Choroid plexus epithelial cell (primary cell): ENCODE results near the gene VASH2.

Source experiments
- DNase-seq: peaks from one replicate; pipeline ENCODE4 v3.0.0-alpha.2; 2010; ENCODE audit warnings: low read depth
- H3K4me3 ChIP-seq: 2 replicates; pipeline ENCODE4 v1.5.1; 2011; ENCODE audit warnings: low read depth, mild to moderate bottlenecking, control low read depth, low read length, moderate library complexity
- TF ChIP-seq, protein P1 (sequence below): conservative IDR thresholded peaks from 2 replicates; pipeline ENCODE4 v1.5.1; 2011; ENCODE audit warnings: low read depth, mild to moderate bottlenecking, control low read depth, inconsistent platforms, low read length, moderate library complexity

Gene VASH2

DNA sequence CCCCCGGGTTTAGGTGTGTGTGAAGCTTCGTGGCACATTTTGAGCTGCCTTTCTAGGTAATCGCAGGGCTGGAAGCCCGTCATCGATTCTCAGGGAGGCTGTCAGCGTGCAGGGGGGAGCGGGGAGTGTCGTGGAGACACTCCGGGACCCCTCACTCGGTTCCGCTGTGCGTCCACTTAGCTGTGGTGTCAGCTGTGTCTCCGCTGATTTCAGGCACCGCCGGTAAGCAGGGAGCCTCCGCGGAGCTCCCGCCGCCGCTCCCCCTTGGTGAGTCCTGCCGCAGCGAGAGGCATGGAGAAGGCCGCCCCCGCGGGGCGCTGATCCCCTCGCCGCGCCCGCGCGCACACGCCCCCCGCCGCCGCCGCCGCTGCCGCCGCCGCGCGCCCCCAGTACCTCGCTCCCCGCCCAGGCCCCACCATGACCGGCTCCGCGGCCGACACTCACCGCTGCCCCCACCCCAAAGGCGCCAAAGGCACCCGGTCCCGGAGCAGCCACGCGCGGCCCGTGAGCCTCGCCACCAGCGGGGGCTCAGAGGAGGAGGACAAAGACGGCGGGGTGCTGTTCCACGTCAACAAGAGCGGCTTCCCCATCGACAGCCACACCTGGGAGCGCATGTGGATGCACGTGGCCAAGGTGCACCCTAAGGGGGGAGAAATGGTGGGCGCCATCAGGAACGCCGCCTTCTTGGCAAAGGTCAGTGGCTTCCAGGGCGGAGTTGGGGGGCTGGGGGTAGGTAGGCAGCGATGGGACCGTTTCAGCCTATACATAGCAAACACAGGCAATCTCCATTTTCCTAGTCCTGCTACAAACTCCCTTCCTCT, 995 bp downstream of the VASH2 start:
- TF ChIP-seq, protein P1, sequence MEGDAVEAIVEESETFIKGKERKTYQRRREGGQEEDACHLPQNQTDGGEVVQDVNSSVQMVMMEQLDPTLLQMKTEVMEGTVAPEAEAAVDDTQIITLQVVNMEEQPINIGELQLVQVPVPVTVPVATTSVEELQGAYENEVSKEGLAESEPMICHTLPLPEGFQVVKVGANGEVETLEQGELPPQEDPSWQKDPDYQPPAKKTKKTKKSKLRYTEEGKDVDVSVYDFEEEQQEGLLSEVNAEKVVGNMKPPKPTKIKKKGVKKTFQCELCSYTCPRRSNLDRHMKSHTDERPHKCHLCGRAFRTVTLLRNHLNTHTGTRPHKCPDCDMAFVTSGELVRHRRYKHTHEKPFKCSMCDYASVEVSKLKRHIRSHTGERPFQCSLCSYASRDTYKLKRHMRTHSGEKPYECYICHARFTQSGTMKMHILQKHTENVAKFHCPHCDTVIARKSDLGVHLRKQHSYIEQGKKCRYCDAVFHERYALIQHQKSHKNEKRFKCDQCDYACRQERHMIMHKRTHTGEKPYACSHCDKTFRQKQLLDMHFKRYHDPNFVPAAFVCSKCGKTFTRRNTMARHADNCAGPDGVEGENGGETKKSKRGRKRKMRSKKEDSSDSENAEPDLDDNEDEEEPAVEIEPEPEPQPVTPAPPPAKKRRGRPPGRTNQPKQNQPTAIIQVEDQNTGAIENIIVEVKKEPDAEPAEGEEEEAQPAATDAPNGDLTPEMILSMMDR: no peak
- DNase-seq: no peak

GRCh38 chr1:212951947-212952640, 1.8 kb downstream of the VASH2 start:
- TF ChIP-seq, protein P1: no peak
- no peak overlapping the region for H3K4me3 ChIP-seq
- DNase-seq: no peak

More for the DNA sequence above, 995 bp downstream of the VASH2 start:
- peak overlapping the region; percentile 60 for H3K4me3 ChIP-seq

GRCh38 chr1:212952641-212952976, 2.3 kb downstream of the VASH2 start:
- TF ChIP-seq, protein P1: no peak
- H3K4me3 ChIP-seq: no peak overlapping the region
- DNase-seq: no peak

- TF ChIP-seq, protein P1: no peak
- H3K4me3 ChIP-seq: no peak overlapping the region
- DNase-seq: no peak
Observed at GRCh38 chr1:212953321-212953720, 3.0 kb downstream of the VASH2 start.

- no peak overlapping the region for H3K4me3 ChIP-seq
- TF ChIP-seq, protein P1: no peak
- DNase-seq: no peak
Observed at GRCh38 chr1:212954514-212954913, 4.2 kb downstream of the VASH2 start.

GRCh38 chr1:212955098-212955497, 4.8 kb downstream of the VASH2 start:
- TF ChIP-seq, protein P1: no peak
- DNase-seq: no peak
- H3K4me3 ChIP-seq: no peak overlapping the region
